Loucy (cell line): ENCODE measurements around the gene PRIMPOL.
"Not testable (repeated sequence)": the region's sequence is repeated elsewhere in the genome, so short reads cannot be mapped to it uniquely, and the experiment has no call there.

Experiments used
- H2AFZ ChIP-seq: fragments of 200-600 bp; sonication (generic); 2 replicates; pipeline ENCODE4 v1.6.0; 2016; ENCODE audit warnings: antibody characterized with exemption, mild to moderate bottlenecking, low read length, moderate library complexity
- H3F3A ChIP-seq: fragments of 200-600 bp; 2 replicates; pipeline ENCODE4 v1.6.0; 2016; ENCODE audit warnings: antibody characterized with exemption, low read depth, mild to moderate bottlenecking
- H3K27me3 ChIP-seq: fragments of 200-600 bp; sonication (generic); 2 replicates; pipeline ENCODE4 v1.6.1; 2014; ENCODE audit warnings: low read length, mild to moderate bottlenecking; ENCODE audit not compliant: insufficient read depth, poor library complexity, severe bottlenecking
- H3K36me3 ChIP-seq: fragments of 200-600 bp; sonication (generic); 2 replicates; pipeline ENCODE4 v1.6.1; 2016; ENCODE audit warnings: low read length; ENCODE audit not compliant: insufficient read depth
- H3K4me1 ChIP-seq: fragments of 200-600 bp; sonication (generic); 2 replicates; pipeline ENCODE4 v1.5.1; 2014; ENCODE audit warnings: low read length, mild to moderate bottlenecking; ENCODE audit not compliant: insufficient read depth, poor library complexity, severe bottlenecking
- H3K4me2 ChIP-seq: fragments of 200-600 bp; sonication (generic); 2 replicates; pipeline ENCODE4 v1.6.0; 2014; ENCODE audit warnings: antibody characterized with exemption, low read length, low read depth, mild to moderate bottlenecking; ENCODE audit not compliant: poor library complexity, severe bottlenecking
- H3K4me3 ChIP-seq: fragments of 200-600 bp; sonication (generic); 2 replicates; pipeline ENCODE4 v1.5.1; 2014; ENCODE audit warnings: low read length, mild to moderate bottlenecking, mixed read lengths; ENCODE audit not compliant: poor library complexity, severe bottlenecking
- H3K79me2 ChIP-seq: fragments of 200-600 bp; sonication (generic); 2 replicates; pipeline ENCODE4 v1.6.1; 2014; ENCODE audit warnings: low read length; ENCODE audit not compliant: insufficient read depth
- H3K9ac ChIP-seq: fragments of 200-600 bp; sonication (generic); 2 replicates; pipeline ENCODE4 v1.6.0; 2014; ENCODE audit warnings: mild to moderate bottlenecking, low read depth, low read length, moderate library complexity; ENCODE audit not compliant: poor library complexity, severe bottlenecking
- H3K9me2 ChIP-seq: fragments of 200-600 bp; sonication (generic); replicated peaks from 2 replicates; pipeline ENCODE4 v1.6.1; 2016; ENCODE audit warnings: low read depth, low read length, mixed read lengths
- H3K9me3 ChIP-seq: fragments of 200-600 bp; sonication (generic); 2 replicates; pipeline ENCODE4 v1.6.1; 2014; ENCODE audit warnings: mild to moderate bottlenecking, antibody characterized with exemption, low read length, low read depth; ENCODE audit not compliant: insufficient read depth
- H4K20me1 ChIP-seq: fragments of 200-600 bp; sonication (generic); 2 replicates; pipeline ENCODE4 v1.6.0; 2014; ENCODE audit warnings: antibody characterized with exemption, low read length, mild to moderate bottlenecking; ENCODE audit not compliant: insufficient read depth, poor library complexity, severe bottlenecking
- EZH2phosphoT487 ChIP-seq: fragments of 200-600 bp; IDR thresholded peaks from 2 replicates; pipeline ENCODE4 v1.6.1; 2018; ENCODE audit warnings: antibody characterized with exemption, mild to moderate bottlenecking, moderate library complexity, borderline replicate concordance
- TF ChIP-seq, protein P1 (sequence below): fragments of 200-600 bp; sonication (generic); conservative IDR thresholded peaks from 2 replicates; pipeline ENCODE4 v1.5.1; 2014; ENCODE audit warnings: mild to moderate bottlenecking, antibody characterized with exemption, low read length

PRIMPOL gene

DNA sequence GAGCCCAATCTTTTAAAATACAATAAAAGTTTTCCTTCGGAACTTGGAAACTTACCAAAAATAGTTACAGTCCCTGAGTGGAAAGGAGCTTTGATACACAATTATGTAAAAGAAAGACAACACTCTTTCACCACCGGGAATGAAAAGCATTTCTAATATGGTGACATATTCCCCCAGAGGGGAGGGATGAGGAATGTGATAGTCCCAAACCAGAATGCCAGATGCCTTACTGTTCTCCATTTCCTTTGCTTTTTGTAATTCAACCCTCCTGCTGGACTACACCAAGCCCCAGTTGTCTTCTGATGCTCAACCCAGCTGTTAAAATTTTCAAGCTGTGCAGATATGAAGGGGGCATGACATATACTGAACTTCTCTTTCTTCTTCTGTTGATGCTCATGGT lies 4.1 kb downstream of the PRIMPOL start:
- Histone ChIP-seq H2AFZ (no peak overlapping the region), H3K27me3 (no peaks in the 10 kb centered on the region), H3K4me3 (no peak overlapping the region), H3K9me3 (no peaks in the 10 kb centered on the region), H3F3A (0 out of 2 replicates have a peak, but pooled peaks cover 2% of the 10 kb centered on the region), H3K4me1 (peaks cover 9% of the 10 kb centered on the region), H3K36me3 (no peaks in the 10 kb centered on the region), H3K4me2 (no peak overlapping the region), H3K9me2 (no peaks in the 10 kb centered on the region), H4K20me1 (peaks cover 5% of the 10 kb centered on the region), H3K79me2 (peaks cover 19% of the 10 kb centered on the region), H3K9ac (no peak overlapping the region)
- TF ChIP-seq, protein P1, sequence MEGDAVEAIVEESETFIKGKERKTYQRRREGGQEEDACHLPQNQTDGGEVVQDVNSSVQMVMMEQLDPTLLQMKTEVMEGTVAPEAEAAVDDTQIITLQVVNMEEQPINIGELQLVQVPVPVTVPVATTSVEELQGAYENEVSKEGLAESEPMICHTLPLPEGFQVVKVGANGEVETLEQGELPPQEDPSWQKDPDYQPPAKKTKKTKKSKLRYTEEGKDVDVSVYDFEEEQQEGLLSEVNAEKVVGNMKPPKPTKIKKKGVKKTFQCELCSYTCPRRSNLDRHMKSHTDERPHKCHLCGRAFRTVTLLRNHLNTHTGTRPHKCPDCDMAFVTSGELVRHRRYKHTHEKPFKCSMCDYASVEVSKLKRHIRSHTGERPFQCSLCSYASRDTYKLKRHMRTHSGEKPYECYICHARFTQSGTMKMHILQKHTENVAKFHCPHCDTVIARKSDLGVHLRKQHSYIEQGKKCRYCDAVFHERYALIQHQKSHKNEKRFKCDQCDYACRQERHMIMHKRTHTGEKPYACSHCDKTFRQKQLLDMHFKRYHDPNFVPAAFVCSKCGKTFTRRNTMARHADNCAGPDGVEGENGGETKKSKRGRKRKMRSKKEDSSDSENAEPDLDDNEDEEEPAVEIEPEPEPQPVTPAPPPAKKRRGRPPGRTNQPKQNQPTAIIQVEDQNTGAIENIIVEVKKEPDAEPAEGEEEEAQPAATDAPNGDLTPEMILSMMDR = no peak

DNA sequence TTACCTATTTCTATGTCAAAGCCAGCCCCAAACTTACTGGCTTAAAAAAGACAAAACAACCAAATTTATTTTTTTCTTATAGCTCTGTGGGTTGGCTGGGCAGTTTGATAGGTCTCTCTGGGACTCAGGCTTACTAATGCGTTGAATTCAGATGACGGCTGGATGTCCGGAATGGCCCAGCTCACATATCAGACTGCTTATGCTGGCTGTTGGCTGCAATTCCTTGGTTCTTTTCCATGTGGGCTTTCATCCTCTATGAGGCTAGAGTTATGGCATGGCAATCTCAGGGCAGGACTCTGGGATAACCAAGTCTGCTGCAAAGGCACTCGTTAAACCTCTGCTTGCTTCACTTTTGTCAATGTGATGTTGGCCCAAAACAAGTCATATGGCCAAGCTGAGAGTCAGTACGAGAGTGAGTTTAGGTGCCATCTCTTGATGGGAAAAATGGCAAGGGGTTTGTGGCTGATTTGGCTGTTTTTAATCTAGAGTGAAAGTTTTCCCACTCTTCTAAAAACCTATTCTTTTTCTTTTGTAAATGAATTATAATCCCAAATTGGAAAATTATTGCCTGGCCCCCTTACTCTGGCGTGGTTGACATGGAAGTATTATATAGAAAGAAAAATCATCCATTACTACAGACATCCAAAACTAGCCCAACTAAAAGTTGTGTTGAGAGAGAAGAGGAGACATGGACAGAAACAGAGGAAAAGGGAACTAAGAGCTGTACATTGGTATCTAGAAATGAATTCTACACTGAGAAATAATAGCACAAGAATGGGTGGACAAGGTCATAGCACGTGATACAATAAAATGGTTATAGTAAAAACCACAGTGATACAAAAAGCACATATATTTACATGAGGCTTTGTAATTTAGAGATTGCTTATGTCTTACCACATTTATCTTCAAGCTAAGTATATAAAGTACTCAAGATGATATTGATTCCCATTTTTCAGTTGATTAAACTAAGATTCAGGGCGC lies 6.6 kb downstream of the PRIMPOL start:
- no peak overlapping the region for H3K9ac ChIP-seq
- no peaks in the 10 kb centered on the region for H3K79me2 ChIP-seq
- peaks cover 8% of the 10 kb centered on the region for H3K4me1 ChIP-seq
- no peaks in the 10 kb centered on the region for H3K27me3 ChIP-seq
- H2AFZ ChIP-seq = no peak overlapping the region
- TF ChIP-seq EZH2phosphoT487 = no peak
- TF ChIP-seq, protein P1 = no peak
- H3K4me3 ChIP-seq = no peak overlapping the region
- peaks cover 5% of the 10 kb centered on the region; the same call in 1 of the 2 replicates for H3K36me3 ChIP-seq
- peaks cover 2% of the 10 kb centered on the region; the same call in 1 of the 2 replicates for H3F3A ChIP-seq
- no peaks in the 10 kb centered on the region for H3K9me3 ChIP-seq
- H3K4me2 ChIP-seq = no peak overlapping the region
- H4K20me1 ChIP-seq = no peaks in the 10 kb centered on the region
- H3K9me2 ChIP-seq = no peaks in the 10 kb centered on the region

DNA sequence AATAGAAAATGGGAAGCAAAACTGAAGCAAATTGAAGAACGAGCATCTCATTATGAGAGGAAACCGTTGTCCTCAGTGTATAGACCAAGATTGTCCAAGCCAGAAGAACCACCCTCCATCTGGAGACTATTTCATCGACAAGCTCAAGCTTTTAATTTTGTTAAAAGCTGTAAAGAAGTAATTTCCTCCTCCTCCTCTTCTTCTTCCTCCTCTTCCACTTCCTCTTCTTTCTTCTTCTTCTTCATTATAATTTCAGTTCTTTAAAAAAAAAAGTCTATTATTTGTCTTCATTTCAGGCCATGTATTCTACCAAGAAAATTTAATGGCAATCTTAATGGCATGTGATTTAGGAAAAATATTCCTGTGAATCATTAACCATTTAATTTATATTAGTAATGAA lies 7.6 kb downstream of the PRIMPOL start:
- H3F3A ChIP-seq = peaks cover 2% of the 10 kb centered on the region; the same call in 1 of the 2 replicates
- TF ChIP-seq, protein P1 = no peak
- TF ChIP-seq EZH2phosphoT487 = no peak
- H3K4me1 ChIP-seq = peaks cover 6% of the 10 kb centered on the region
- H2AFZ ChIP-seq = no peak overlapping the region
- no peak overlapping the region for H3K9ac ChIP-seq
- no peaks in the 10 kb centered on the region for H3K79me2 ChIP-seq
- no peaks in the 10 kb centered on the region for H3K27me3 ChIP-seq
- peaks cover 5% of the 10 kb centered on the region; the same call in 1 of the 2 replicates for H3K36me3 ChIP-seq
- H3K4me3 ChIP-seq = no peak overlapping the region
- H3K9me3 ChIP-seq = no peaks in the 10 kb centered on the region
- H3K4me2 ChIP-seq = no peak overlapping the region
- no peaks in the 10 kb centered on the region for H3K9me2 ChIP-seq
- no peaks in the 10 kb centered on the region for H4K20me1 ChIP-seq

DNA sequence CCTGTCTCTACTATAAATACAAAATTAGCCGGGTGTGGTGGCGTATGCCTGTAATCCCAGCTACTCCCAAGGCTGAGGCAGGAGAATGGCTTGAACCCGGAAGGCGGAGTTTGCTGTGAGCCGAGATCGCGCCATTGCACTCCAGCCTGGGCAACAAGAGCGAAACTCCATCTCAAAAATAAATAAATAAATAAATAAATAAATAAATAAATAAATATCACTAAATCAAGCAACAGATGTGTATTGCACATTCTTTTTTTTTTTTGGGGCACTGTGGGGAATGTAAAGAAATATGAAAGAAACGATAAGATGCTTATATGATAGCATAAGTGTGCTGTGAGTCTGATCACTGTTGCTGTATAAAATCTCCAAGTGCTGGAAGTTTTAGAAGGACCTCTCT lies 8.3 kb downstream of the PRIMPOL start:
- H3K9ac ChIP-seq, H3K36me3 ChIP-seq, H3K27me3 ChIP-seq, H4K20me1 ChIP-seq, H3K4me3 ChIP-seq, H3F3A ChIP-seq, H3K9me3 ChIP-seq, H2AFZ ChIP-seq, H3K4me1 ChIP-seq, H3K9me2 ChIP-seq, H3K79me2 ChIP-seq, H3K4me2 ChIP-seq: not testable (repeated sequence)
